NCI-H526 (cell line): ENCODE results near the gene OR10A2.
A peak's percentile ranks its signal among the peaks of the same experiment; 100 is the strongest.
"Not testable (repeated sequence)": the region's sequence is repeated elsewhere in the genome, so short reads cannot be mapped to it uniquely, and the experiment has no call there.

Experiments
- DNase-seq, 2 experiments: peaks; one replicate each; lab custom pipeline; 2025; lab: John Stamatoyannopoulos, UW

OR10A2 gene

DNA sequence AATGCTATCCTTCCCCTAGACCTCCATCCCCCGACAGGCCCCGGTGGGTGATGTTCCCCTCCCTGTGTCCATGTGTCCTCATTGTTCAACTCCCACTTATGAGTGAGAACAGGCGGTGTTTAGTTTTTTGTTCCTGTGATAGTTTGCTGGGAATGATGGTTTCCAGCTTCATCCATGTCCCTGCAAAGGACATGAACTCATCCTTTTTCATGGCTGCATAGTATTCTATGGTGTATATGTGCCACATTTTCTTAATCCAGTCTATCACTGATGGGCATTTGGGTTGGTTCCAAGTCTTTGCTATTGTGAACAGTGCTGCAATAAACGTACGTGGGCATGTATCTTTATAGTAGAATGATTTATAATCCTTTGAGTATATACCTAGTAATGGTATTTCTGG lies 24.9 kb downstream of the OR10A2 start:
- not testable (repeated sequence) for DNase-seq

GRCh38 chr11:6888830-6889229 lies 26.0 kb downstream of the OR10A2 start:
- DNase-seq = no peak

DNA sequence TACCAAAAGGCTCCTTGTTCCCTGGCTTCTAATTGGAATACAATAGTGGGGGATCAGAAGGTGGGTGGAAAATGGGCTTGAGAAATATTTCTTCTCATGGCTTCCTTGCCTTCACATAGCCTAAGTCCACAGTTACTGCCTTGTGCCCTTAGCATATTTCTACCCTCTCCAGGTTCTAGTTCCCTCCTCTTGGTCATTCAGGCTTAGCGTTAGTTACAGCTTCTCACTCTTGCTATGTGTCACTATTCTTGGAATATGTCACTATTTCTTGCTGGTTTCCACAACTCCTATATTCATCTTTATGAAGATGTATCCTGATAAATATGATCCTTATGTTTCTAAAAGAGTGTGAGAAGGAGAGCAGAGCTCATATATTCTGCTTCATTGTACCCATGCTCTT lies 27.0 kb downstream of the OR10A2 start:
- DNase-seq = no peak

- no peak for DNase-seq
Measured at GRCh38 chr11:6892400-6892799, 29.5 kb downstream of the OR10A2 start, which contains the start of gene OR2D2. TSS of gene OR2D2 (minus strand) at chr11:6892500. CDS start at chr11:6892500, 0 bp downstream.

DNA sequence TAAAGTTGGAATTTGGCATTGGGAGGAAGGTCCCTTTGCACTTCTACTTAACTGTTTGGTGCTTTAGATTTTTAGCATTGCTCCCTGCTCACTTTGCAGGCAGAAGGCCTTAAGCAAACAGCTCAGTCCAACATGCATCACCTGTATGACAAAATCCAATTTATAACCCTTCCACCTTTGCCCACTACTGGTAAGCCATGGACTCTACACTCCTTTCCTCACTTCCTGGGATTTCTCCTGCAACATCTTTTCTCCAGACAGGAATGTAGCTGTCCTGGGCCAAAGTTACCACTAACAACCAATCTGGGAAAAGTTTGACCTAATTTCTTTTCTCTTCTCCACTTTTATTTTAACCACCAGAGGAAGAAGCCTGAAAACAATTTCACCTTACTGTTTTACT lies 31.2 kb downstream of the OR10A2 start:
- DNase-seq = peak in 1 of 2 experiments; percentile 5

DNA sequence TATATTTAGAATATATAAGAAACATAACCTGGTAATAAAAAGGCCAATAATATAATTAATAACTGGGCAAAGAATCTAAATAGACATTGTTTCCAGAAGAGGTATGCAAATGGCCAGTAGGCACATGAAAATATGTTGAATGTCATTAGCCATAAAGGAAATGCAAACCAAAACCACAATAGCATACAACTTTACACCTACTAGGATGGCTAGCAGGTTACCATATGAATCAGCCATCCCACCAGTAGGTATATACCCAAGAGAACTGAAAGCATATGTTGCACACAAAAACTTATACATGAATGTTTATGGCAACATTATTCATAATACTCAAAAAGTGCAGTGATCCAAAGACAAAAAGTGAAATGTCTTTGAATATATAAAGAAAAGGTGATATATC lies 32.2 kb downstream of the OR10A2 start:
- DNase-seq = peak; percentile 61 to 64

DNA sequence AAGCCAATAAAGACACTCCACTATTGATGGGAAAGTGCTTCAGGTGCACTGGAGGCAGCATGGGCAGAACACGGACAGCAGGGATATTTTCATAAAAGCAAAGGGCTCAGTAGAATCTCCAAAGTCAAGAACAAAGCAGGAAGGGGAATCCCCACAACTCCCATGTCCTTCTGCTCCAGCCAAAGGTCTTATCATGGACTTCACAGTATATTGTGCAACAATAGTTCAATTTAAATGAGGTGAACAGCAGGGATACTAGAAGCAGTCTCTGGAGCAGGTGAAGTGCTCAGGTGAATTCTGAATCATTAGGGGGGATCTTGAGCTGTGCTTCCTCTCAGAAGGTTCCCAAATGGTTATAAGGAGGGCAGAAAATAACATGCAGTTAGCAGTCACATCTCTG lies 36.1 kb downstream of the OR10A2 start:
- no peak for DNase-seq

DNA sequence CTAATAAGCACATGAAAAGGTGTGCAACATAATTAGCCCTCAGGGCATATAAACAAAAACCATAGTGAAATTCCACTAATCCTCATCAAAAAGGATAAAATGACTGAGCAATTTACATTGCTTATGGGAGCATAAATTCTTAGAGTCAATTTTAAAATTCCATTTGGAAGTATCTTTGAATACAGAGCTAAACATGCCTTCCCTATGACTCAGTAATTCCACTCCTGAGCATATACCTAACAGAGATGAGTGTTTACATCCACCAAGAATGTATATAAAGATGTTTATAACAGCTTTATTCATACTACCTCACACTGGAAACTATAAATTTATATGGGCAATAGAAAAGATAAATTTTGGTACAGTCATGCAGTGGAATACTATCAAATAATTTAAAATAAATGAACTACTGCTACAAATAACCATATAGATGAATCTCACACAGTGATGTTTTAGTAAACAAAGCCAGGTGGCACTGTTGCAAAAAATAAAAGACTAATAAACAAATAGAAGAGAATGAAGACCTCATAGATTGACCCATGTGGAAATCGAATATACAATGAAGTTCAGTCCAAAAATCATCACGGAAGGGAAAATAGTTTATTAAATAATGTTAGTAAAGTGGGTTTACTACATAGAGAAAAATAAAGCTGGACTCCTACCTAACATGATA lies 37.6 kb downstream of the OR10A2 start:
- no peak for DNase-seq

GRCh38 chr11:6904804-6905203 lies 41.9 kb downstream of the OR10A2 start:
- not testable (repeated sequence) for DNase-seq

GRCh38 chr11:6911378-6911777 lies 48.5 kb downstream of the OR10A2 start:
- DNase-seq = no peak

GRCh38 chr11:6911948-6912347 lies 49.1 kb downstream of the OR10A2 start:
- no peak for DNase-seq

- DNase-seq = no peak
Measured at GRCh38 chr11:6919698-6920097, 56.8 kb downstream of the OR10A2 start.

GRCh38 chr11:6920702-6921101 lies 57.8 kb downstream of the OR10A2 start, which contains the start of gene OR2D3:
TSS of gene OR2D3 (plus strand) at chr11:6921002. CDS start at chr11:6921002, 0 bp downstream.
- DNase-seq = no peak
